Heart left ventricle (tissue), 16 donors: ENCODE data around the gene RNF32. TPM values are rescaled to one million over a fixed set of nuclear protein-coding genes. Genes with fewer than 3 reads are reported as not detected.
"Not testable (repeated sequence)": the region's sequence is repeated elsewhere in the genome, so short reads cannot be mapped to it uniquely, and the experiment has no call there.

Experiments used
- ATAC-seq, 4 donors: fragments of 200-7000 bp; cut with Tn5 transposase; one replicate each; pipeline ENCODE4 v1.9.1; 2020 to 2022; ENCODE audit warnings: moderate library complexity in 4 of 4, mild to moderate bottlenecking in 3 of 4, moderate number of reproducible peaks in 1 of 4
- DNase-seq, 5 donors: peaks; one replicate each; pipeline ENCODE4 v3.0.0-alpha.2; 2020
- H3K27ac ChIP-seq, 12 donors: fragments of 200-600 bp; sonication (generic) in 4 of 12; one replicate each; pipeline versions ENCODE4 v1.5.0 to v1.8.0; 2016 to 2022; ENCODE audit warnings: mild to moderate bottlenecking in 2 of 12
- H3K27me3 ChIP-seq, 9 donors: fragments of 200-600 bp; sonication (generic) in 2 of 9; one replicate each; pipeline versions ENCODE4 v1.5.1 to v1.8.0; 2016 to 2022; ENCODE audit warnings: mild to moderate bottlenecking in 3 of 9
- H3K36me3 ChIP-seq, 9 donors: fragments of 200-600 bp; sonication (generic) in 2 of 9; one replicate each; pipeline versions ENCODE4 v1.5.0 to v1.8.0; 2018 to 2022; ENCODE audit warnings: mild to moderate bottlenecking in 2 of 9
- H3K4me1 ChIP-seq, 12 donors: fragments of 200-600 bp; sonication (generic) in 4 of 12; one replicate each; pipeline versions ENCODE4 v1.5.0 to v1.8.0; 2016 to 2022; ENCODE audit warnings: mild to moderate bottlenecking in 3 of 12
- H3K4me3 ChIP-seq, 12 donors: fragments of 200-600 bp; sonication (generic) in 4 of 12; one replicate each; pipeline versions ENCODE4 v1.5.0 to v1.8.0; 2017 to 2022; ENCODE audit warnings: mild to moderate bottlenecking in 9 of 12, moderate library complexity in 4 of 12
- H3K9me3 ChIP-seq, 12 donors: fragments of 200-600 bp; sonication (generic) in 4 of 12; one replicate each; pipeline versions ENCODE4 v1.5.0 to v1.8.0; 2016 to 2022; ENCODE audit warnings: mild to moderate bottlenecking in 1 of 12
- POLR2A ChIP-seq, 2 donors: fragments of 450-650 bp; IDR thresholded peaks; one replicate each; pipeline ENCODE4 v1.6.1; 2017; ENCODE audit warnings: antibody characterized with exemption in 2 of 2, mild to moderate bottlenecking in 2 of 2, moderate library complexity in 2 of 2
- WGBS, 4 donors: extraction: QIAGEN DNeasy Blood & Tissue Kit in 2 of 4; methylation state at CpG; one replicate each; pipeline versions ENCODE4 v1.1.5 to v1.1.7; 2013 to 2018; 5-methylcytosine and 5-hydroxymethylcytosine counted together
- intact Hi-C, 10 donors: fragments of 100-400 bp; cut with DNase I; formaldehyde crosslinking; loops; one replicate each; pipeline versions ENCODE4 v1.11.1 to v1.14.2; 2022
- polyA plus RNA-seq, 2 donors: library from polyadenylated mRNA; stranded (reverse); fragments of 200-250 nt; gene quantifications; one replicate each; pipeline ENCODE4 v1.2.3, GENCODE V29; 2013
- total RNA-seq, 9 donors: library from RNA; depleted of rRNA in 2 of 9; stranded (reverse); fragments of >200 nt in 2 of 9; fragmentation: NEBNext Ultra II Directional in 3 of 9; extraction: Animal tissue kit (Norgen Biotek cat#: 25700) in 3 of 9; gene quantifications; one replicate each; pipeline versions ENCODE4 v1.1.0 to v1.2.4, GENCODE V29; 2016 to 2023
- TF ChIP-seq, protein P1 (sequence below), 12 donors: fragments of 200-600 bp; sonication (generic) in 4 of 12; IDR thresholded peaks; one replicate each; pipeline versions ENCODE4 v1.5.0 to v1.8.0; 2018 to 2022; ENCODE audit warnings: antibody characterized with exemption in 12 of 12, mild to moderate bottlenecking in 5 of 12
- donor health status: ischemic (EF 13 %, LVEDD 7.1; RV severe dilation, severe dysfunction).
- donor health status: healthy with polysubstance abuse.
- donor health status: DM: no; HTN: yes; CAD: no.
- donor health status: DM: no; HTN: no; CAD: no.
- donor health status: ischemic (EF 25% LVEDD 6.9; RV normal size, moderate dysfunction).
- donor health status: ischemic (EF 25% LVEDD 5.7; RV mildly dilated, moderate dysfunction).
- donor health status: healthy.
- donor health status: DM: yes; HTN: yes; CAD: no.
- donor health status: ischemic (EF 35%, LVEDD 5.7; RV mildly dilated, moderate dysfunction).
- donor health status: nonischemic (EF 11% LVEDD 7.7; RV severe dilation, severe dysfunction).
- donor health status: DM: yes; HTN: yes; CAD: no.
- donor health status: PGD.
- donor health status: ischemic (EF 29% LVEDD 5.4; RV normal size, mild dysfunction).
- donor health status: nonischemic (EF 23%, LVEDD 6.1; RV moderate dilation, normal function).

The RNF32 gene
- total and polyA plus RNA-seq, 11 donors, result 0.19 to 0.75 (median 0.33) TPM; not detected in 4

- 87 to 91% (median 90%) methylated on average over 18 of the region's 18 CpGs for WGBS, 4 donors
- no peak for ATAC-seq
- Histone ChIP-seq H3K27ac (no peak overlapping the region), H3K4me1 (peaks cover 0 to 8% (median 0%) of the 10 kb centered on the region in 12 donors), H3K27me3 (peaks cover 0 to 51% (median 20%) of the 10 kb centered on the region in 9 donors), H3K4me3 (no peak overlapping the region), H3K36me3 (no peaks in the 10 kb centered on the region), H3K9me3 (peaks cover 0 to 14% (median 1%) of the 10 kb centered on the region in 12 donors)
- no peak for TF ChIP-seq POLR2A (IDR thresholded peaks at IDR 0.05)
- TF ChIP-seq, protein P1, sequence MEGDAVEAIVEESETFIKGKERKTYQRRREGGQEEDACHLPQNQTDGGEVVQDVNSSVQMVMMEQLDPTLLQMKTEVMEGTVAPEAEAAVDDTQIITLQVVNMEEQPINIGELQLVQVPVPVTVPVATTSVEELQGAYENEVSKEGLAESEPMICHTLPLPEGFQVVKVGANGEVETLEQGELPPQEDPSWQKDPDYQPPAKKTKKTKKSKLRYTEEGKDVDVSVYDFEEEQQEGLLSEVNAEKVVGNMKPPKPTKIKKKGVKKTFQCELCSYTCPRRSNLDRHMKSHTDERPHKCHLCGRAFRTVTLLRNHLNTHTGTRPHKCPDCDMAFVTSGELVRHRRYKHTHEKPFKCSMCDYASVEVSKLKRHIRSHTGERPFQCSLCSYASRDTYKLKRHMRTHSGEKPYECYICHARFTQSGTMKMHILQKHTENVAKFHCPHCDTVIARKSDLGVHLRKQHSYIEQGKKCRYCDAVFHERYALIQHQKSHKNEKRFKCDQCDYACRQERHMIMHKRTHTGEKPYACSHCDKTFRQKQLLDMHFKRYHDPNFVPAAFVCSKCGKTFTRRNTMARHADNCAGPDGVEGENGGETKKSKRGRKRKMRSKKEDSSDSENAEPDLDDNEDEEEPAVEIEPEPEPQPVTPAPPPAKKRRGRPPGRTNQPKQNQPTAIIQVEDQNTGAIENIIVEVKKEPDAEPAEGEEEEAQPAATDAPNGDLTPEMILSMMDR (IDR thresholded peaks at IDR 0.05), result no peak
- intact Hi-C loops, result no loop called here
- no peak for DNase-seq
Observed at GRCh38 chr7:156618078-156618779, 22.3 kb upstream of the RNF32 start.

GRCh38 chr7:156618780-156619367, 21.7 kb upstream of the RNF32 start:
- intact Hi-C loops, result no loop called here
- Histone ChIP-seq H3K27me3 (peaks cover 0 to 45% (median 20%) of the 10 kb centered on the region in 9 donors), H3K4me1 (peaks cover 0 to 8% (median 0%) of the 10 kb centered on the region in 12 donors), H3K9me3 (peaks cover 0 to 14% (median 1%) of the 10 kb centered on the region in 12 donors), H3K4me3 (no peak overlapping the region), H3K27ac (no peak overlapping the region), H3K36me3 (no peaks in the 10 kb centered on the region)
- TF ChIP-seq POLR2A (IDR thresholded peaks at IDR 0.05), result no peak
- TF ChIP-seq, protein P1 (IDR thresholded peaks at IDR 0.05), result no peak
- no peak for DNase-seq
- ATAC-seq, result no peak
- 80 to 83% (median 83%) methylated on average over 11 to 14 of the region's 14 CpGs for WGBS, 4 donors

- H3K36me3 ChIP-seq, ATAC-seq, intact Hi-C loops, H3K4me1 ChIP-seq, H3K4me3 ChIP-seq, DNase-seq, H3K27ac ChIP-seq: not testable (repeated sequence)
- WGBS, 4 donors, result 77 to 86% (median 83%) methylated on average over 13 of the region's 13 CpGs
- peaks cover 0 to 14% (median 1%) of the 10 kb centered on the region in 12 donors for H3K9me3 ChIP-seq
- peaks cover 0 to 40% (median 17%) of the 10 kb centered on the region in 9 donors for H3K27me3 ChIP-seq
Observed at GRCh38 chr7:156619488-156620290, 20.9 kb upstream of the RNF32 start.

DNA sequence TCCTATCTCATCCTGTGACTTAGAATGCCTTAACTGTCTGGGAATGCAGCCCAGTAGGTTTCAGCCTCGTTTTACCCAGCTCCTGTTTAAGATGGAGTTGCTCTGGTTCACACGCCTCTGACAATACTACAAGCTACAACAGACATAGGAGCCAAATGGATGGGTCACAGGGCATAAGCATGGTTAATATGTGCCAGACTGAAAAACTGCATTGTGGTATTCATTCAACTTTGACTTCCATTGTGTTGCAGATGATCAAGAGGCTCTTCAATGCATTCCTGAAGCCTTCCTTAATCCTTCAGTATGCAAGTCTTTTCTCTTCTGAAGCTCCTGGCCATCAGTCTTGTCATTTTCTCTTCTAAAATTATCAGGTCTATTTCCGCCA, 20.3 kb upstream of the RNF32 start:
- ATAC-seq, result no peak
- peaks cover 0 to 40% (median 14%) of the 10 kb centered on the region in 9 donors for H3K27me3 ChIP-seq

More for the DNA sequence above, 20.3 kb upstream of the RNF32 start:
- intact Hi-C loops, result no loop called here
- Histone ChIP-seq H3K4me3 (no peak overlapping the region), H3K9me3 (peaks cover 0 to 14% (median 1%) of the 10 kb centered on the region in 12 donors), H3K27ac (no peak overlapping the region), H3K4me1 (peaks cover 0 to 8% (median 0%) of the 10 kb centered on the region in 12 donors), H3K36me3 (no peaks in the 10 kb centered on the region)
- 73 to 80% (median 75%) methylated on average over 3 of the region's 3 CpGs for whole genome bisulfite sequencing, 4 donors
- no peak for DNase-seq
- TF ChIP-seq, protein P1 (IDR thresholded peaks at IDR 0.05), result no peak
- TF ChIP-seq POLR2A (IDR thresholded peaks at IDR 0.05), result no peak
